Measurements from ENCODE around the gene SIM1.
A peak's percentile ranks its signal among the peaks of the same experiment; 100 is the strongest.

The SIM1 gene

DNA sequence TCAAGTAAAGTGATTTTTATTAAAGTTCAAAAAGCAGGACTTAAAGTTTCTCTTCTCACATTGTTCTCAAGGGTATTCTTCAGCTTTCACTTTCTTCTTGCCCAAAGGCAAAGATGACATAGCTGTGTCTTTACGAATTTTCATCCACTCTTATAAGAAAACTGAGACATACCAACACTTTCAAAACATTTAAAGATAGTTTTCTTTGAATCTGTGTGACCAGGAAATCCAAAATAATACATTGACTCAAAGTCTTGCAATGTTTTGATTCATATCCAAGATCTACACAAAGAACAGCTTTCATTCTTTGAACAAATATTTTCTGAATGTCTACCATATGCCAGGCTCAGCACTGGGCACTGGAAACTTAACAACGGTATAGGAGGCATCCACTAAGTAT, 117.9 kb downstream of the SIM1 start:
- peak; percentile 82 for DNase-seq

DNA sequence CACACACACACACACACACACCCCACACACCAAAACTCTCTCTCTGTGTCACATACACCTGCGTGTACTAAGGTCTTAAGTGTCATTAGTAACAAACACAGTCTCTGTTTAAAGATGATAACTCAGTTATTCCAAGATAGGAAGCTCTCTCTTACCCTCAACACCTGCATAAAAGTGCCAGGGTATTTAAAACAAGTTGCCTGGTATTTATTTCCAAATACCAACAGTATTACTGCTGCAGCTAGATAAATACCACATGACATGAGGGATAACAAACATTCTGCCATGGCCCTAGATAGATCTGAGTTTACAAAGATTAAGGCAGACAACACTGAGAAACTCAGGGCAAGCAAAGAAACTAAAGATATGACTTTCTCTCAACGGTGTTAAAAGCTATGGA, 118.5 kb downstream of the SIM1 start:
- no peak for DNase-seq

DNA sequence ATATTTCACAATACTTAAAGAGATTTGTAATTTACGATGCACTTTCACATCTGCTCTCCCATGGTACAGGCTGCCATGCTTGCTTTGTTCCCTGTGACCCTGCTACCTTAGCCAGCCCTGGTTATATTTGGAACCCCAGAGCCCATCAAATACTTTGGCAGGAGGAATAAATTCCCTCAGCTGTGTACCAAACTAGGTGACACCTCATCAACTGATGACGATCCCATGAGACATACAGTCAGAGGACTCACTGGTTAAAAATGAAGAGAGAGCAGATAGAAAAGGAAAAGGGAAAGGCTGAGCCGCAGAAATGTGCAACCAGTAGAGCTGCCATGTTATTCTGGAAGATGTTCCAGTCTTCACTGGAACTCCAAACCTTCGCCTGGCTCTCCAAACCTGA, 120.0 kb downstream of the SIM1 start:
- DNase-seq: peak; percentile 81

DNA sequence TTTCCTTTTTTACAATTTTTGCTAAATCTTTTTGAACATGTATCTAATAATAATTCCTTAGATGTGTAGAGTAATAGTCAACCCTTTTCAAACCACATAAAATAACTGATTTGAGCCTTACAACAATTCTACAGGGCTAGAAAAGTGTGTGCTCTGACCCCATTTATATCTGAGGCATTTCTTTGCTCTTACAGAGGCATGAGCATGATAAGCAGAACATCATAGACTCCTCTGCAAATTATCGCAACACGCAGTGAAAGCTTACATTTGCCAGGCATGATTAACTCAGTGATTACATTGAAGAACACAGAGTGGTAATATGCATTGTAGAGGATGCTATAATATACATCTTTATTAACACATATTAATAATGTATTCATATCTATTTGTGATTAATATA, 120.4 kb downstream of the SIM1 start:
- no peak for DNase-seq

DNA sequence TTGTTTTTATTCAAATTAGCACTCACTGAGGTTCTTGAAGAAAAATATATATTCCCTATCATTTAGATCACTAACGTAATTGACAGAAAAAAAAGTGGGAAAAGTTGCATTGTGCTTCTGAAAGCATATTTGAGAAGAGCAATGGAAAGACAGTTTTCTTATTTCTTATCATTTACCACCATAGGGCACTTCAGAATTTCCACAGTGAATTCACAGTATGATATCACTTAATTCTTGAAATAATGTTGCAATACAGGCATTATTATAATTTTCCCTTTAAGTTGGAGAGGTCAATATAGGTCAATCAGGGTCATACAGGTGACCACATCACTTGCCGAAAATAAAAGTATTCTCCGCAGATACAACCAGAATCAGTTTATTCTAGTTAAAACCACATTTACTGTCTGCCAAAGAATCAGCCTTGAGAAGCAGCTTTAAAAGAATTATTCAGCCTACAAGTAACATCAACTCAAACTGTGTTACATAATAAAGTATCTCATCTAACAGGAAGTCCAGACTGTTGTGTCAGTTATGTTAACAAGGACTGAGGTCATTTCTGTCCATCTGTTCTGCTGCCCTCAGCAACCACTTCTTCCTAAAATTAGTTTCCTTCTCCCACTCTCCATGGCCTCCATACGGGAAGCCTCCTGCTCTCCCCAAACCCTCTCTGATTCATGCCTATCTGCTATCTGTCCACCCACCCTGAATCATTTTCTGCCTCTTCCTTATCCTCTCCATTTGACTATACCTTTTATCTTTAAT, 121.2 kb downstream of the SIM1 start:
- peak; percentile 42 for DNase-seq

DNA sequence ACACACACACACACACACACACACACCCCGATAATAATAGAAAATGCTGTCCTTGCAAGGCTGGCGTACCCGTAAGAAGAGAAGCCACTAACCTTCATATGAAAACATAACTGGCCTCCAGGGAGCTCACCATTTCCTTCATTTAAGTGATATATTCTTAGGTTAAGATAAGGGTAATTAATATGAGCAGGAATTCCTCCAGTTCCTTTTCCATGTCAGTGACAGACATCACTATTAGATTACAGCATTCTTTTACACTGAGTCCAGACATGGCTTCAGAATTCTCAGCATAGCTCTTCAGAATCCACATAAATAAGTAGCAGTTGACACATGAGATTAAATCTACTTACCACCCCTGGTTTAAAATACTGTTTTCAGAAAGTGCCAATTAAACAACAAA, 121.9 kb downstream of the SIM1 start:
- DNase-seq: peak; percentile 91

DNA sequence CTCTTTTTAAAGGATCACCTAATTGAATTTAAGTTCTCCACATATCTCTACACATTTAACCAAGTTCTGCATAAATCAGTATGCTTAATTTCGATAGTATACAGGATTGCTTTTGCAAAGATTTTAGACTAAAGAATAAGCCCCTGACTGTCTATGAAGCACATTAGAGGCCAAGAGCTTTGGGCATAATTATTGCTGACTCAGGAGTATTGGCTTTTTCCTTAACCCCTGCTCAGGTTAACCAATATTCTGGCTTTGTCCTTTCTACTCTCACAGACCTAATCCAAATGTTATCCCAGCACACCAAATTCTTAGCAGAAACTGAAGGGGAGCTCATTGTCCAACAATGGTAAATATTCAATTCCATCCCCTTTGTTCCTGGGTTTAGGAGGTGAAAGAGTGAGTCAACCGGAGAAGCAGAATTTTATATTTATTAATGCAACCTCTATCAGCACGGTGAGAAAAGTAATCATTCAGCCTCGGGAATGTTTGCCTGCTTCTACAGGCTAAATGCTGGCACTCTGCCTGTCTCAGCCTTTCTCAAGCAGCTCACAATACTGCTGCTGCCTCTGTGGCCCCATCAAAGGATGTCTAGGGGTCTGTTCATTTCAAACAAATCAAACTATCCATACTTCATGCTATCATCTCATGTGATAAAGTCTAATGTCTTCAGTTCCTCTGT, 125.0 kb downstream of the SIM1 start:
- peak; percentile 62 for DNase-seq

DNA sequence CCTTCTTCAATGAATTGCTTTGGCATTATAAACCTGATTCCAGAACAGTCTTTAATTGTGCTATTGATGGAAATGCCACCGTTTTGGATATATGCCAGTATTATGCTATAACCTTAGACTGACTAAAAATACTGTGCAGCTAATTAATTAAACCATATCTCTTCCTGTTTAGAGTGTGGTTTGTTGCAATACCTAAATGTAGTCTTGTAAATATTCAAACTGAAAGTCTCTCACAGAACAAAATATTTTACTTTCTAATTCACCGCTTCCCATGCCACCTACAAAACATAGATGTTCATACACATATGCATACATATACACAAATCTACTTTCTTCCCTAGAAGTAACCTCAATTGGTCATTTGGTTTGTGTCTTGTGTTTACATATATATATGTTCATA, 126.6 kb downstream of the SIM1 start:
- no peak for DNase-seq

DNA sequence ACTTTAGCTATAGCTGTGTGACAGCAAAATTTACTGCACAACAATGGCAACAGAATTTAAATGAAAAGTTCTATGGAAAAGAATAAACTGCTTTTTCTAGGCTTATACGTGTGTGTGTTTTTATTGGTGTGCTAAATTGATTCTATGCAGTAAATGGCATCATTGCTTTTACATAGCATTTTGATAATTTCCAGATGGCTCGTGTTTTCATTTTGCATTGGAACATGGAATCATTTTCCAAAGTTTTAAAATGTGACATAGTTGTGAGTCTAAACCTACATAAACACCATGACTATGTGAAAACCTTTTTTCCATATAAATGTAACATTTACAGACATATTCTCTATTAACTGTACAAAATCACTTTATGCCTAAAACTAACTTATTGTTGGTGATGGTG, 127.8 kb downstream of the SIM1 start:
- DNase-seq: no peak

DNA sequence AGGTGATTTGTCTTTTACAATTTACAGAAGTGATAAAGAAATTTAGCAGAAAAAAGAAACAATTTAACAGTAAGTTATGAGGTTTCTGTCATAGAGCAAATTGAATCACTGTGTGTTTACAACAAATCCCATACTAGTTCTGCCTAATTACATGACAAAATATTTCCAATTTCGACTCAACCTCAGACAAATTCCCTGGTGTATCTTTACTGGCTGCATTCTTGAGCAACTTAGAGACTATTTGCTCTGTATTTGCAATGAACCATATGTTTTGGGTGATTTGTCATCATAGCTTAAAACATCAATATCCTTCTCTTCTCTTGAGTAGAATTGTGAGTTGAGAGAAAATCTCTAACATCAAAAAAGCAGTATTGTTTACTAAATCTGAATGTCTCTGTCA, 128.7 kb downstream of the SIM1 start:
- peak; percentile 80 for DNase-seq

Data from fibroblast of skin of right biceps (primary cell).